Common myeloid progenitor, CD34-positive (primary cell): ENCODE data around the gene KRT81.
"Not testable (repeated sequence)": the region's sequence is repeated elsewhere in the genome, so short reads cannot be mapped to it uniquely, and the experiment has no call there.

Source experiments
- CTCF ChIA-PET: fragments of 350-600 bp; sonication (Branson Sonifier 250); formaldehyde crosslinking; loops from one replicate; lab custom pipeline; 2021; ENCODE audit warnings: antibody characterized with exemption; lab: Charles Lee
- POLR2A ChIA-PET: fragments of 350-600 bp; sonication (Branson Sonifier 250); formaldehyde crosslinking; loops from one replicate; lab custom pipeline; 2021; ENCODE audit warnings: antibody characterized with exemption; lab: Charles Lee
- DNase-seq, 3 donors: peaks; one replicate each; pipeline versions ENCODE4 v3.0.0 to v3.0.0-alpha.2; 2013
- H3K27ac ChIP-seq, 2 experiments: 1 replicate in 1 of 2; 2 replicates in 1 of 2; pipeline ENCODE4 v1.7.0; 2013; ENCODE audit warnings: inconsistent platforms in 2 of 2, low read length in 2 of 2, mild to moderate bottlenecking in 2 of 2, low read depth in 1 of 2, moderate library complexity in 1 of 2; ENCODE audit not compliant: severe bottlenecking in 2 of 2, insufficient read depth in 1 of 2, poor library complexity in 1 of 2
- H3K27me3 ChIP-seq, 5 experiments: replicated peaks in 2 of 5; 1 replicate in 3 of 5; 2 replicates in 2 of 5; pipeline versions ENCODE4 v1.6.1 to v1.7.0; 2013; ENCODE audit warnings: low read length in 4 of 5, mild to moderate bottlenecking in 2 of 5, moderate library complexity in 2 of 5, inconsistent platforms in 1 of 5; ENCODE audit not compliant: insufficient read depth in 5 of 5, control insufficient read depth in 4 of 5
- H3K36me3 ChIP-seq, 4 experiments: 1 replicate in 2 of 4; 2 replicates in 2 of 4; pipeline versions ENCODE4 v1.6.1 to v1.7.0; 2013; ENCODE audit warnings: low read length in 3 of 4, control low read depth in 1 of 4, mild to moderate bottlenecking in 1 of 4; ENCODE audit not compliant: control insufficient read depth in 4 of 4, insufficient read depth in 4 of 4
- H3K4me1 ChIP-seq, 4 experiments: 1 replicate in 3 of 4; 2 replicates in 1 of 4; pipeline versions ENCODE4 v1.6.1 to v1.7.1; 2013; ENCODE audit warnings: low read length in 3 of 4, mild to moderate bottlenecking in 3 of 4, control low read depth in 1 of 4, inconsistent platforms in 1 of 4, moderate library complexity in 1 of 4; ENCODE audit not compliant: control insufficient read depth in 4 of 4, insufficient read depth in 4 of 4; ENCODE audit errors: control extremely low read depth in 1 of 4
- H3K4me3 ChIP-seq, 7 experiments: 1 replicate in 4 of 7; 2 replicates in 3 of 7; pipeline versions ENCODE4 v1.5.1 to v1.7.0; 2013; ENCODE audit warnings: mild to moderate bottlenecking in 7 of 7, low read length in 6 of 7, moderate library complexity in 6 of 7, inconsistent platforms in 2 of 7, low read depth in 2 of 7, control low read depth in 1 of 7; ENCODE audit not compliant: insufficient read depth in 4 of 7, control insufficient read depth in 1 of 7; ENCODE audit errors: extremely low read depth in 1 of 7
- H3K9me3 ChIP-seq, 5 experiments: 1 replicate in 4 of 5; 2 replicates in 1 of 5; pipeline versions ENCODE4 v1.6.1 to v1.7.1; 2013; ENCODE audit warnings: low read length in 4 of 5, mild to moderate bottlenecking in 2 of 5, inconsistent platforms in 1 of 5, low read depth in 1 of 5, moderate library complexity in 1 of 5; ENCODE audit not compliant: control insufficient read depth in 4 of 5, insufficient read depth in 2 of 5; ENCODE audit errors: control extremely low read depth in 1 of 5
- WGBS: methylation state at CpG from one replicate; pipeline ENCODE4 v1.1.5; 2013; ENCODE audit not compliant: insufficient coverage; 5-methylcytosine and 5-hydroxymethylcytosine counted together

KRT81 gene

DNA sequence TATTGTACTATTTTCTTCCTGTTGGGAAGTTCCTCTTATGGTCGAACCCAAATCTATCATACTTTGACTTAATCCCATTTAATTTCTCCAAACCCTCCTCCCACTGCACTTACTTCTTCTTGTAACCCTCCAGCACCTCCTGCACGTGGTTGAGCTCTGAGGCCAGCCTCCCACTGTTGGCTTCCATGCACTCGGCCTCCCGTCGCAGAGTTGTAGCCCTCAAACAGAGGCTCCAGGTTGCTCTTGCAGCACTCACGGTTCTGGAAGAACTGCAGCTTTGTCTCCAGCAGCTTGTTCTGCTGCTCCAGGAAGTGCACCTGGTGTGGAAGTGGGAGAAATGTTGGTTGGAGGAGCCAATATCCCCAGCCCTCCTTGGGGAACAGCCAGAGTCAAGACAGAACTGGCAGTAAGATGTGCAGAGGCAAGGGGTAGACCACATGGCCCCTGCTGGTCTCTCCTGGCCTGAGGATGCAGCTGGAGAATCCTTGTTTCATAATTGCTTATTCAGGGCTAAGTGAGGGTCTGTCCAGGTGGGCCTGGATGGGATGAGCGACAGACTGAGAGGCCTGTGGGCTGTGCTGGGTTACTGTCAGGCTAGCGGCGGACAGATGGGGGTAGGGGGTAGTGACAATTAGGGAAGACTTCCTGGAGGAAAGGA is 35.3 kb downstream of the KRT81 start:
- H3K4me3 ChIP-seq: no peak overlapping the region
- H3K4me1 ChIP-seq: peaks cover 12 to 48% (median 40%) of the 10 kb centered on the region in 4 experiments
- CTCF ChIA-PET: interaction anchor here (2.0 to 3.6 kb wide), 5 partner anchors 11 to 55 kb away, joined by 5 to 21 read pairs (median 9); no protein-coding TSS in a partner anchor
- 93% methylated on average over 9 of the region's 9 CpGs for WGBS
- H3K27me3 ChIP-seq: peaks cover 3 to 56% (median 34%) of the 10 kb centered on the region in 5 experiments
- no peak for DNase-seq
- no peaks in the 10 kb centered on the region for H3K9me3 ChIP-seq
- H3K27ac ChIP-seq: no peak overlapping the region
- no peaks in the 10 kb centered on the region for H3K36me3 ChIP-seq
- POLR2A ChIA-PET: no interaction called here

GRCh38 chr12:52254965-52255751 is 36.2 kb downstream of the KRT81 start:
- H3K4me3 ChIP-seq: no peak overlapping the region
- no peak for DNase-seq
- H3K27me3 ChIP-seq: peaks cover 3 to 62% (median 37%) of the 10 kb centered on the region in 5 experiments
- peaks cover 7 to 46% (median 35%) of the 10 kb centered on the region in 4 experiments for H3K4me1 ChIP-seq
- ChIA-PET CTCF (interaction anchor here (0.6 to 3.6 kb wide), 5 partner anchors 10 to 56 kb away, joined by 3 to 21 read pairs (median 7); no protein-coding TSS in a partner anchor), POLR2A (no interaction called here)
- H3K9me3 ChIP-seq: no peaks in the 10 kb centered on the region
- H3K27ac ChIP-seq: no peak overlapping the region
- 100% methylated on average over 5 of the region's 7 CpGs for WGBS
- no peaks in the 10 kb centered on the region for H3K36me3 ChIP-seq

DNA sequence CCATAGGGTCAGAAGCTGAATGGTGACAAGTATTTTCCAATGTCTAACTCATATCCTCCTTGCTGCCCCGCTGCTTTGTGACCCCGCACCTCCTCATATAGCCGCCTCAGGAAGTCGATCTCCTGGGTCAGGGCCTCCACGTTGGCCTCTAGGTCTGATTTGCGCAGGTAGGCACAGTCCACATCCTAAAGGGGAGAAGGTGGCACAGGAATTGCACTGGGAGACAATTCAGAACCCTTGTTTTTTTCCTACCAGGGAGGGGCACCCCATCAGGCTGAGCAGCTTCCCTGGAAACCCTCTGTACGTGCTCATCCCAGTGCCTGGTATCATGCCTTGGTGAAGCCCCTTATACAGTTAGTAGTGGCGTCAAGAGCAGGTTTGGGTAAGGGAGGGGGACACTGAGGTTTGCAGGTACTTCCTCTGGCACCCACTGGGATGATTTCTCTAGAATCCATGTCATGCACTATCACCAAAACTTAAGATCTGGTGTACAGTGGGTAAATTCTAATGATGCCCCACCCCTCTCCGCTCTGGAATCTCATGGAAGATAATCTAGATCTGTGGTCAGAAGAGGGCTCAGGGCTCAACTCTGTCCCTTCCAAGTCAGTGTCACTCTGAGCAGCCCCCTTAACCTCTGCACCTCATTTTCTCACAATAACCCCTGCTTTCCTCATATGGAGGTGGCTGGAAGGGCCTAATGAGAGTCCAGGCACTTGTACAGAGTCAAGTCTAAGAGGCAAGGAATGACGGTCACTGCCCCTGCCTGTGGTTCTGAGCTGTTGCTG is 37.0 kb downstream of the KRT81 start:
- POLR2A ChIA-PET: no interaction called here
- 94% methylated on average over 8 of the region's 10 CpGs for WGBS
- CTCF ChIA-PET: interaction anchor here (1.6 to 5.9 kb wide), 5 partner anchors 10 to 73 kb away, joined by 6 to 49 read pairs (median 12); no protein-coding TSS in a partner anchor
- H3K27me3 ChIP-seq: peaks cover 3 to 69% (median 42%) of the 10 kb centered on the region in 5 experiments
- peaks cover 0 to 44% (median 28%) of the 10 kb centered on the region in 4 experiments for H3K4me1 ChIP-seq
- DNase-seq: no peak
- no peaks in the 10 kb centered on the region for H3K9me3 ChIP-seq
- no peak overlapping the region for H3K4me3 ChIP-seq
- H3K27ac ChIP-seq: no peak overlapping the region
- no peaks in the 10 kb centered on the region for H3K36me3 ChIP-seq

DNA sequence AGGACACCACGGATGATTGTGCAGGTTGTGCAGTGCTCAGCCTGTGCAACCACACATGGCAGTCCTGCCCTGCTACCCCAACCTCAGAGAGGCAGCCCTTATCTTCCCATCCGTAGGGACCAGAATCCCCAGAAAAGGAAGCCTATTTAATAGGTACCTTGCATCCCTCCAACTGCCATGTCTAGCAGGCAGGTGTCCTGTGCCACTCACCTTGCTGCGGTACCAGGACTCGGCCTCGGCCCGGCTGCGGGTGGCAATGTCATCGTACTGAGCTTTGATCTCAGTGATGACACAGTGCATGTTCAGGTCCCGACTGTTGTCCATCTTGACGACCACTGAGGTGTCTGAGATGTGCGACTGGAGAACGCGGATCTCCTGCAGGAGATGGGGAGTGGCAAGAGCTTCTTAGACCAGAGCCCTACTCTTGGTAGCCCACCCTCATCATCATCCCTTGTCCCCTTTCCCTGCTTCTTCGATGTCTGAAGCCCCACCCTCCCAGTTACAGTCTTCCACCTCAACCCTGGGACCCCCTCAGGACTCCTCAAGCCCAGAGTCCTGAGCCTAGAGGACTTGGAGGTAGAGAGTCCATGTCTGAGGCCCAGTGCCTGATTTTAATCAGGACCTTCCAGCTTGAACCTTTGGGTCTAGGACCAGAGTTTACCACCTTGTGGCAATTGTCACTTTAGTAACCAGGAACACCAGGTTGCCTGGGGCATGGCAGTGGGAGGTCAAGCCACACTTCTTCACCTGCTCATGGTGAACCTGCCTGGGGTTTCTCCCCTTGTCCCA is 37.7 kb downstream of the KRT81 start:
- Histone ChIP-seq H3K36me3 (no peaks in the 10 kb centered on the region), H3K27me3 (peaks cover 3 to 70% (median 37%) of the 10 kb centered on the region in 5 experiments), H3K4me3 (no peak overlapping the region), H3K4me1 (peaks cover 0 to 36% (median 21%) of the 10 kb centered on the region in 4 experiments), H3K9me3 (no peaks in the 10 kb centered on the region), H3K27ac (no peak overlapping the region)
- no peak for DNase-seq
- 99% methylated on average over 13 of the region's 14 CpGs for WGBS
- ChIA-PET POLR2A (no interaction called here), CTCF (interaction anchor here (1.2 to 5.9 kb wide), 6 partner anchors 12 to 74 kb away, joined by 3 to 49 read pairs (median 10); no protein-coding TSS in a partner anchor)

- Histone ChIP-seq H3K27ac (no peak overlapping the region), H3K9me3 (no peaks in the 10 kb centered on the region), H3K4me3 (no peak overlapping the region), H3K4me1 (peaks cover 0 to 30% (median 16%) of the 10 kb centered on the region in 4 experiments), H3K27me3 (peaks cover 3 to 66% (median 37%) of the 10 kb centered on the region in 5 experiments), H3K36me3 (no peaks in the 10 kb centered on the region)
- WGBS: 98% methylated on average over 7 of the region's 11 CpGs
- DNase-seq: no peak
- ChIA-PET POLR2A (no interaction called here), CTCF (interaction anchor here (1.2 to 5.9 kb wide), 7 partner anchors 13 to 75 kb away, joined by 3 to 49 read pairs (median 10); no protein-coding TSS in a partner anchor)
Measured at GRCh38 chr12:52252728-52253343, 38.5 kb downstream of the KRT81 start.

- H3K27ac ChIP-seq, H3K9me3 ChIP-seq, DNase-seq, H3K4me3 ChIP-seq, H3K36me3 ChIP-seq, POLR2A ChIA-PET: not testable (repeated sequence)
- Histone ChIP-seq H3K4me1 (peaks cover 0 to 28% (median 14%) of the 10 kb centered on the region in 4 experiments), H3K27me3 (peaks cover 0 to 61% (median 32%) of the 10 kb centered on the region in 5 experiments)
- WGBS: no CpG with 5 or more reads among the region's 8 CpGs
- CTCF ChIA-PET: interaction anchor here (0.9 to 5.9 kb wide), 11 partner anchors 11 to 69 kb away, joined by 3 to 49 read pairs (median 7); no protein-coding TSS in a partner anchor
Measured at GRCh38 chr12:52252175-52252615, 39.1 kb downstream of the KRT81 start.
